Dendritic cell treated with granulocyte-macrophage colony-stimulating factor and Interleukin-4, amounts not matched to agents 40 ng/mL and 50 ng/mL, for 4 days (primary cell): ENCODE data around the gene DOCK10.

ENCODE experiments used
- H3K27ac Mint-ChIP-seq: one replicate; pipeline ENCODE4 v1.8.0; 2022; ENCODE audit warnings: mild to moderate bottlenecking, mixed read lengths
- H3K27me3 Mint-ChIP-seq: one replicate; pipeline ENCODE4 v1.8.0; 2022; ENCODE audit warnings: mild to moderate bottlenecking, mixed read lengths
- H3K36me3 Mint-ChIP-seq: one replicate; pipeline ENCODE4 v1.8.0; 2022; ENCODE audit warnings: low read depth, mixed read lengths
- H3K4me1 Mint-ChIP-seq: one replicate; pipeline ENCODE4 v1.8.0; 2022; ENCODE audit warnings: low read depth, mixed read lengths
- H3K4me3 Mint-ChIP-seq: one replicate; pipeline ENCODE4 v1.8.0; 2022; ENCODE audit warnings: mild to moderate bottlenecking, moderate library complexity, mixed read lengths
- H3K9me3 Mint-ChIP-seq: one replicate; pipeline ENCODE4 v1.8.0; 2022; ENCODE audit warnings: mixed read lengths
- intact Hi-C: fragments of 100-400 bp; cut with micrococcal nuclease; formaldehyde crosslinking; loops from one replicate; pipeline ENCODE4 v1.15.0; 2022

The DOCK10 gene

DNA sequence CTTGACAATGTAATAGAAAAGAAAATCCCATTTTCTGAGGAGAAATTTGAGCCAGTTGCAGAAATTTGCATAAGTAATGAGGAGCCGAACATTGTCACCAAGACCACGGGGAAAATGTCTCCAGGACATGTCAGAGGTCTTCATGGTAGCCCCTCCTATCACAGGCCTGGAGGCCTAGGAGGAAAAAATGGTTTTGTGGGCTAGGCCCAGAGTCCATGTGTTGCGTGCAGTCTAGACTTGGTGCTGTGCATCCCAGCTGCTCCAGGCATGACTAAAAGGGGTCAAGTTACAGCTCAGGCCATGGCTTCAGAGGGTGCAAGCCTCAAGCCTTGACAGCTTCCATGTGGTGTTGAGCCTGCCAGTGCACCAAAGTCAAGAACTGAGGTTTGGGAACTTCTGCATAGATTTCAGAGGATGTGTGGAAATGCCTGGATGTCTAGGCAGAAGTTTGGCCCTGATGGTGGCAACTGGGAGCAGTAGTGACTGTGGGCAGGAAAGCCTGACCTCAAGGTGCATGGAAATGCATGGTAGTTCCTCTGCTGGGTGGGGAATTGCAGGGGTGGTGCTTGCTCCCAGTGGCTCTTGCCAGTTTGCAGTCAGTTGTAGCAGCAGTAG, 284.2 kb downstream of the DOCK10 start:
- Mint-ChIP-seq H3K36me3 (peaks cover 59% of the 10 kb centered on the region), H3K9me3 (peaks cover 45% of the 10 kb centered on the region), H3K27ac (no peak overlapping the region), H3K4me1 (no peaks in the 10 kb centered on the region), H3K4me3 (no peak overlapping the region), H3K27me3 (no peaks in the 10 kb centered on the region)
- intact Hi-C loops, result no loop called here

- intact Hi-C loops, result no loop called here
- peaks cover 18% of the 10 kb centered on the region for H3K36me3 Mint-ChIP-seq
- no peaks in the 10 kb centered on the region for H3K27me3 Mint-ChIP-seq
- H3K4me1 Mint-ChIP-seq, result peaks cover 12% of the 10 kb centered on the region
- no peak overlapping the region for H3K27ac Mint-ChIP-seq
- H3K4me3 Mint-ChIP-seq, result no peak overlapping the region
- peaks cover 24% of the 10 kb centered on the region for H3K9me3 Mint-ChIP-seq
Measured at GRCh38 chr2:224753743-224754540, 288.3 kb downstream of the DOCK10 start.

GRCh38 chr2:224751996-224752698, 290.1 kb downstream of the DOCK10 start:
- H3K27ac Mint-ChIP-seq, result peak overlapping the region; percentile 7
- no peak overlapping the region for H3K4me3 Mint-ChIP-seq
- peaks cover 12% of the 10 kb centered on the region for H3K4me1 Mint-ChIP-seq
- no peaks in the 10 kb centered on the region for H3K27me3 Mint-ChIP-seq
- peaks cover under 1% of the 10 kb centered on the region for H3K36me3 Mint-ChIP-seq
- intact Hi-C loops, result no loop called here
- peaks cover 14% of the 10 kb centered on the region for H3K9me3 Mint-ChIP-seq

DNA sequence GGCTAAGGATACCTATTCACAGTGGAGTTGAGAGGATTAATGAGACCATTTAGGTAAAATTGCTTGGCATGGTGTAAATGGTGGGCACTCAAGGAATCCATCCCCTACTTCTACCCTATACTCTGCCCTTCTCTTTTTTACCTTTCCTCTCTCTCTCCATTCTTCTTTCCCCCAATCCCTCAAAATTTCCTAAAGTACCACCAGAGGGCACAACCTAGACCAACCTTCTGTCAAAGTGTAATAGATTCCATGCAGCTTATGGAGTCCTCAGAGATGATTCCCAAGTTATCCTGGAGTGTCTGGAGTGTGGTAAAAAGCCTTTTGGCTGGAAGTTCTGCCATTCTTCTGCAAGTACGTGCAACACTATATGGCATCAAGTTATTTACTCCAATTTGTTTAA, 293.1 kb downstream of the DOCK10 start:
- peaks cover 8% of the 10 kb centered on the region for H3K9me3 Mint-ChIP-seq
- H3K36me3 Mint-ChIP-seq, result no peaks in the 10 kb centered on the region
- H3K4me3 Mint-ChIP-seq, result no peak overlapping the region
- H3K27ac Mint-ChIP-seq, result no peak overlapping the region
- peaks cover 12% of the 10 kb centered on the region for H3K4me1 Mint-ChIP-seq
- intact Hi-C loops, result no loop called here
- no peaks in the 10 kb centered on the region for H3K27me3 Mint-ChIP-seq

DNA sequence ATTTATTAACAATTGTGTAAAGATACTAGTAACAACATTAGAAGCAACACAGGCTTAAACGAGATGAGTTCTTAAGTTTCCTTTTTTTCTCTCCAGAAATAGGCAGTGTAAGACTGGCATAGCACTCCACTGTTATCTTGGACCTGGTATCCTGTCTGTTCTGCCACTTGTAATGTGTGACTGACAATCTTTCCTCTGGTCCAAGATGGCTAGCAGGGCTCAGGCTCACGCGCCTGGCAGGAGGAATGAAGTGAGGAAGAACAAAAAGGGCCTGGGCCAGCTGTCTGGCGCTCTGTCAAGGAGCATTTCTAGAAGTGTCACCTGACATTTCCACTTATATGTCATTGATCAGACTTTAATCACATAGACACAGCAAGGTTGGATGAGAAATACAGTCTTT, 294.5 kb downstream of the DOCK10 start:
- Mint-ChIP-seq H3K27ac (no peak overlapping the region), H3K36me3 (no peaks in the 10 kb centered on the region)
- intact Hi-C loops, result no loop called here

GRCh38 chr2:224736227-224736626, 306.0 kb downstream of the DOCK10 start:
- Mint-ChIP-seq H3K27ac (no peak overlapping the region), H3K36me3 (no peaks in the 10 kb centered on the region), H3K27me3 (no peaks in the 10 kb centered on the region), H3K9me3 (peaks cover 37% of the 10 kb centered on the region), H3K4me3 (no peak overlapping the region), H3K4me1 (no peaks in the 10 kb centered on the region)
- intact Hi-C loops, result no loop called here

More for the DNA sequence above, 294.5 kb downstream of the DOCK10 start:
- Mint-ChIP-seq H3K9me3 (peaks cover 8% of the 10 kb centered on the region), H3K4me1 (peaks cover 12% of the 10 kb centered on the region), H3K4me3 (no peak overlapping the region), H3K27me3 (no peaks in the 10 kb centered on the region)

GRCh38 chr2:224734949-224735348, 307.3 kb downstream of the DOCK10 start:
- Mint-ChIP-seq H3K9me3 (peaks cover 37% of the 10 kb centered on the region), H3K4me1 (no peaks in the 10 kb centered on the region), H3K27ac (no peak overlapping the region), H3K4me3 (no peak overlapping the region), H3K27me3 (no peaks in the 10 kb centered on the region), H3K36me3 (no peaks in the 10 kb centered on the region)
- intact Hi-C loops, result no loop called here

DNA sequence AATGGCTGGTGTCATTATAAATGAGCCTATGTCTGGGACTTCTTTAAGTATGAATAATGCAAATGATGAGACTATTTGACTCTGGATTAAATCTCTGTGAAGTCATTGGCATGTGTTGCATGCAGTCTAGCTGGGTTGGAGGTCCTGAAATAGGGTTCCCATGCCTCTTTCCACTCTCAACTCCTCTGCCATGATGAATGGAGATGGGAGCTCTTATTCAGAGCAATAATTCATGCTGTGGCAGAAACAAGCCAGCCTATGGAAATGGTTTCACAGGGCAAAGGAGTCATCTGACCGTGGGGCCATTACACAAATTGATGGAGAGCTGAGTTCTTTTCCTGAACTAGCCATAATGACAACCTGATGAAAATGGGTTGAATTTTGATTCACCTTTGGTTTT, 310.6 kb downstream of the DOCK10 start:
- no peaks in the 10 kb centered on the region for H3K4me1 Mint-ChIP-seq
- no peak overlapping the region for H3K4me3 Mint-ChIP-seq
- H3K36me3 Mint-ChIP-seq, result no peaks in the 10 kb centered on the region
- H3K27ac Mint-ChIP-seq, result no peak overlapping the region
- peaks cover 49% of the 10 kb centered on the region for H3K9me3 Mint-ChIP-seq
- intact Hi-C loops, result no loop called here
- H3K27me3 Mint-ChIP-seq, result no peaks in the 10 kb centered on the region

GRCh38 chr2:224729435-224729834, 312.8 kb downstream of the DOCK10 start:
- Mint-ChIP-seq H3K36me3 (no peaks in the 10 kb centered on the region), H3K27me3 (no peaks in the 10 kb centered on the region), H3K9me3 (peaks cover 32% of the 10 kb centered on the region), H3K4me3 (no peak overlapping the region), H3K4me1 (no peaks in the 10 kb centered on the region), H3K27ac (no peak overlapping the region)
- intact Hi-C loops, result no loop called here

DNA sequence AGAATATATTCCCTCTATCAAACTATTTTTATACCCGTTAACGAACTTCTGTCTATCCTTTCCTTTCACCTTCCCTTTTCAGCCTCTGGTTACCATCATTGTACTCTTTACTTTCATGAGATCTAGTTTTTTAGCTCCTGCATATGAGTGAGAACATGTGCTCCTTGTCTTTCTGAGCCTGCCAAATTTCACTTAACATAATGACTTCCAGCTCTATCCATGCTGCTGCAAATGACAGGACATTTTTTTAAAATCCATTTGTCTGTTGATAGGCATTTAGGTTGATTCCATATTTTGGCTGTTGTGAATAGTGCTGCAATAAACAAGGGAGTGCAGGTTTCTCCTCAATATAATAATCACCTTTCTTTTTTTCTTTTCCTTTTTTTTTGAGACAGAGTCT, 317.9 kb downstream of the DOCK10 start:
- Mint-ChIP-seq H3K27me3 (no peaks in the 10 kb centered on the region), H3K36me3 (no peaks in the 10 kb centered on the region), H3K4me1 (no peaks in the 10 kb centered on the region), H3K4me3 (no peak overlapping the region), H3K9me3 (peaks cover 30% of the 10 kb centered on the region), H3K27ac (no peak overlapping the region)
- intact Hi-C loops, result no loop called here

GRCh38 chr2:224723586-224724217, 318.6 kb downstream of the DOCK10 start:
- no peak overlapping the region for H3K27ac Mint-ChIP-seq
- intact Hi-C loops, result no loop called here
- H3K36me3 Mint-ChIP-seq, result no peaks in the 10 kb centered on the region
- no peaks in the 10 kb centered on the region for H3K4me1 Mint-ChIP-seq
- H3K4me3 Mint-ChIP-seq, result no peak overlapping the region
- H3K27me3 Mint-ChIP-seq, result no peaks in the 10 kb centered on the region
- H3K9me3 Mint-ChIP-seq, result peaks cover 24% of the 10 kb centered on the region

- no peaks in the 10 kb centered on the region for H3K36me3 Mint-ChIP-seq
- no peaks in the 10 kb centered on the region for H3K27me3 Mint-ChIP-seq
- H3K27ac Mint-ChIP-seq, result no peak overlapping the region
- intact Hi-C loops, result no loop called here
- H3K9me3 Mint-ChIP-seq, result peaks cover 14% of the 10 kb centered on the region
- H3K4me1 Mint-ChIP-seq, result no peaks in the 10 kb centered on the region
- no peak overlapping the region for H3K4me3 Mint-ChIP-seq
Measured at GRCh38 chr2:224722770-224723169, 319.5 kb downstream of the DOCK10 start.

DNA sequence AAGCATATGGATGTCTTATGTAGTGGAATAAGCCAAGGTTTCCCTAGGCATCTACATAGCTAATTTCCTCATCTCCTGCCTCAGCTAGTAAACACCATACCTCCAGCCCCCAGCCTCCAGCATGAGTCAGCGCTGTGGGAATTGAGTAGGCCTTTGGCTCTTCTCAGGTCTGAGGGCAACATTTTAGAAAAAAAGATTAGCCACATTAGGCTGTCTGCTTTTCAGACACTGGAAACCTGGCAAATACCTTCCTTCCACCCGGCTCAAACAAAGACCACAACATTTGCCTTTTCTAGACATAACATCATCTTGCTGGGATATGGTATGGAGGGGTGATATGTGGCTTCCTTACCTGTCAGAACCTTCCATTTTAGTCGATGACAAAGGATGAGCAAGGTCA, 320.0 kb downstream of the DOCK10 start:
- H3K4me1 Mint-ChIP-seq, result no peaks in the 10 kb centered on the region
- intact Hi-C loops, result no loop called here
- H3K4me3 Mint-ChIP-seq, result no peak overlapping the region
- peaks cover 9% of the 10 kb centered on the region for H3K9me3 Mint-ChIP-seq
- no peaks in the 10 kb centered on the region for H3K36me3 Mint-ChIP-seq
- no peaks in the 10 kb centered on the region for H3K27me3 Mint-ChIP-seq
- no peak overlapping the region for H3K27ac Mint-ChIP-seq

DNA sequence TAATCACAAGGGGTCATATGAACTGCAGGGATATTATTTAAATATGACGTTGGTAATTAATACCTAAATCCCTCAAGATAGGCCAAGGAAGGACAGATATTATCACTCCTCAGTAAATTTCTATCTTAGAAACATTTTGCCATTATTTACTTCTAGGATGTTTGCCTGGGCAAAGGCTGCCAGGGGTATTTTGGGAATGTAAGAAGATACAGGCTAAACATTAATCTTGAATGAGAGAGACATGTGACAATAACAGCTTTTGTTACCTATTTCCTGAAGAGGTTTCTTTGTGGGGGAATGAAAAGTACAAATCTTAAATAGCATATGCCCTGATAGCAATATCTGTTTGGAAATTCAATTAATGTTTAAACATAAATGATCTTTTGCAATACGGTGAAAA, 325.3 kb downstream of the DOCK10 start:
- Mint-ChIP-seq H3K9me3 (no peaks in the 10 kb centered on the region), H3K4me1 (no peaks in the 10 kb centered on the region), H3K27me3 (no peaks in the 10 kb centered on the region), H3K27ac (no peak overlapping the region), H3K36me3 (no peaks in the 10 kb centered on the region), H3K4me3 (no peak overlapping the region)
- intact Hi-C loops, result no loop called here
